Middle frontal gyrus (tissue), 1 donor: Measurements from ENCODE around the gene DMPK.

Experiments
- DNase-seq: peaks from one replicate; pipeline ENCODE4 v3.0.0-alpha.2; 2015; ENCODE audit warnings: low spot score; ENCODE audit errors: extremely low spot score

DMPK gene, protein sequence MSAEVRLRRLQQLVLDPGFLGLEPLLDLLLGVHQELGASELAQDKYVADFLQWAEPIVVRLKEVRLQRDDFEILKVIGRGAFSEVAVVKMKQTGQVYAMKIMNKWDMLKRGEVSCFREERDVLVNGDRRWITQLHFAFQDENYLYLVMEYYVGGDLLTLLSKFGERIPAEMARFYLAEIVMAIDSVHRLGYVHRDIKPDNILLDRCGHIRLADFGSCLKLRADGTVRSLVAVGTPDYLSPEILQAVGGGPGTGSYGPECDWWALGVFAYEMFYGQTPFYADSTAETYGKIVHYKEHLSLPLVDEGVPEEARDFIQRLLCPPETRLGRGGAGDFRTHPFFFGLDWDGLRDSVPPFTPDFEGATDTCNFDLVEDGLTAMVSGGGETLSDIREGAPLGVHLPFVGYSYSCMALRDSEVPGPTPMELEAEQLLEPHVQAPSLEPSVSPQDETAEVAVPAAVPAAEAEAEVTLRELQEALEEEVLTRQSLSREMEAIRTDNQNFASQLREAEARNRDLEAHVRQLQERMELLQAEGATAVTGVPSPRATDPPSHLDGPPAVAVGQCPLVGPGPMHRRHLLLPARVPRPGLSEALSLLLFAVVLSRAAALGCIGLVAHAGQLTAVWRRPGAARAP

GRCh38 chr19:45782162-45782691 lies at the start of gene DMPK:
Gene DMPK, minus strand, starts transcription at chr19:45782490. Its CDS starts 138 bp downstream, at chr19:45782352.
- DNase-seq, result no peak

DNA sequence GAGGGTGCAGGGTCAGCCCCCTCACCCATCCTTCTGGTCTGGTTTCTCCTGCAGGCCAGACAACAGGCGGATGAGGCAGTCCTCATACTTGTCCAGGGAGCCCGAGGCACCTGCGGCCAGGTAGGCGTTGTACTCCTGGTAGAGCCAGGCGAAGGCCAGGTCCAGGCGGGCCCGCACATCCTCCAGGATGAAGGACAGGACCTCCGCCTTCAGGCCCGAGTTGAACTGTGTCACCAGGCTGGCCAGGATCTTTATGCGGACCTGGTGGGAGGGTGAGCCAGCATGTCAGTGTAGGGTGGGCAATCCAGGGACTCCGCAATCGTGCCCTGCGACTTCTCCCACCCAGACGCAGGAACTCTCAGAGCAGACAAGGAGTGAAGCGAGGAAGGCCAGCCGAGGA lies 46.7 kb upstream of the DMPK start:
- no peak for DNase-seq

GRCh38 chr19:45828523-45828922 lies 46.2 kb upstream of the DMPK start:
- DNase-seq, result no peak

- DNase-seq, result no peak
Measured at GRCh38 chr19:45827459-45828093, 45.3 kb upstream of the DMPK start.

GRCh38 chr19:45826934-45827333 lies 44.6 kb upstream of the DMPK start:
- DNase-seq, result no peak

DNA sequence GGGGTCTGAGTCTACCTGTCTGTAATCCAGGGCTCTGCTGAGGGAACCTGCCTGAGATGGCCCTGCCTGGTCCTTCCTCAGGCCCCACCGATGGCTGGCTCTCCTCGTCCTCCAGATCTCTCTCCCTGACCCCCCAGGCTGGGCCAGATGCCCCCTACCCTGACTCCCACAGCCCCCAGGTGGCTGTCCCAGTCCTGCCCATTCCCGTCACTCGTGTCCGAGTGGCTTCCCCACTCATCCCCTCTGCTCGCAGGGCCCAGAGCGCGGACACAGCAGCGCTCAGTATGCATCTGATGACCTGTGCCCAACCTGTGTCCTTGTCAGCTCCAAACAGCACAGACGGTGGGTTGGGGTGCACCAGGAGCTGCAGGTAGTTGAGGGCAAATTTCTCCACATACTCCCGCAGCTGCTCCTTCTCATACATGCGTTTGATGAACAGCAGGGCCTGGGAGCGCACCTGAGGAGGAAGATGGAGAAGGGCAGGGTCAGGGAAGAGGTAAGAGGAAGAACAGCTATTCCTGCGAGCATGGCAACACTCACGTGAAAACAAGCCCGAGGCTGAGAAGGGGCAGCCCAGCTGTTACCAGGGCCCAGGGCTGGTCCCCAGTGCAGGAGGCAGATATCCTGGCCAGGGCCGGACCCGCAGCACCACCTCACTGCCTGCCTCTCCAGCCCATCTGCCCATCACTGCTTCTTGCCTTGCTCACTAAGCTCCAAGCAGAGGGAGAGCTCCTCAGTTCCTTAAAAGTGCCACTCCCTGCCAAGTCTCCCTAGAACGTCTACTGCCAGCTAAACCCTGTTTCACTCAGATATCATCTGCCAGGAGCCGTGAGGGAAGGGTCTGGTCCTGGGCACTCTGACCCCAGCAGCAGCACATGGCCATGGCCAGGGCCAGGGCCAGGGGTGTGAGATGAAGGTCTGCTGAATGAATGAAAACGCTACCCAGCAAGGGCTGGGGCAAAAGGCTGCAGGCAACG lies 43.9 kb upstream of the DMPK start:
- no peak for DNase-seq

DNA sequence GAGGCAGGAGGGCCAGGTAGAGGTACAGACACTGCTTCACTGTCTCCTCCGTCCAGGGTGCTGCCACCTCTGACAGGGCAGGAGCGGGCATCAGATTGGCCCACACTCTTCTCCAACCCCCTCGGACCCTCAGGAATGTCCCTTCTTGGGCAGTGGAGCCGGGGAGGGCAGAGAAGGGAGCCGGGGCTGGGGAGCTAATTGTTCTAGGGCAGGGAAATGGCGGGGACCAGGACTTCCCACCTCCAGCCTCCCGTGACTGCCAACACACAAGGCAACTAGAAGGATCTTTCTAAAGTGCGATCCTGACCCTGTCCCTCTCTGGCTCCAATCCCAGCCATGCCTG lies 42.9 kb upstream of the DMPK start:
- DNase-seq, result no peak

GRCh38 chr19:45824531-45825262 lies 42.4 kb upstream of the DMPK start:
- no peak for DNase-seq

DNA sequence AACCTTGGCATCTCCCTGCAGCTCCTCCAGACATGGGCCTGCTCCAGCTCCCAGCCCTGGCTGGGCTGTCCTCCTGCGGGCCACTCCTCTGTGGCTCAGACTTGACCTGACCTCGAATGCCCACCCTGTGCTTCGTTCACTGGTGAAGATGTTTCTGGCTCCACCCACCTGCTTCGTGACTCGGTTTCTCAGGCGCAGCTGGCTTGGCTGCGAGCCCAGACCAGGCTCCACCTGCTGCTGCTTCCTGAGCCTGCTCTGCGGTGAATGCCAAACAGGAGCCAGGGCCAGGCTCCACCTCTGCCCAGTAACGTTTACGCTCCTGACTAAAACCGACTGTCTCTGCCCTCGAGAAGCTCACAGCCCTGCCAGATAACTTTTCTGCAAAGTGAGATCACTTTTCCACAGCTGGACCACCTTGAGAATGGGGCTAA lies 41.8 kb upstream of the DMPK start:
- peak; percentile 11 for DNase-seq

DNA sequence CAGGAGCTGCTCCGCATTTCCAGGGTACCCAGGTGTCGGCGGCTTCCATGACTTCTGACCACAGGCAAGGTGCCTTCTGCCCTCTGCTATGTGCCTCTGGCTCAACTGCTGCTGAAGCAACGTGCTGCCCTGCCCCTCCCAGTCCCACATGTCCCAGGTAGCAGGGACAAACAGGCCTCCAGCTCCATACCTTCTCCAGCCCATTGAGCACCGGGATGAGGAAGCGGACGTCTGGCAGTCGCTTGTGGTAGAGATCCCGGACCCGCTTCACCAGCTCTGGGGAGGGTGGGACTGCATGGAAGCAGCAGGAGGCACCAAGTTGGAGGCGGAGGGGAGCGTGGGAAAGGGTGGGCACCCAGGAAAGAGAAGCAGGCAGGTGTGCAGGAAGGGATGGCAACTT lies 40.9 kb upstream of the DMPK start:
- no peak for DNase-seq

- DNase-seq, result no peak
Measured at GRCh38 chr19:45822716-45823115, 40.4 kb upstream of the DMPK start.

- no peak for DNase-seq
Measured at GRCh38 chr19:45821570-45821969, 39.3 kb upstream of the DMPK start.

- no peak for DNase-seq
Measured at GRCh38 chr19:45821103-45821521, 38.8 kb upstream of the DMPK start.

GRCh38 chr19:45820413-45821102 lies 38.3 kb upstream of the DMPK start:
- DNase-seq, result no peak

DNA sequence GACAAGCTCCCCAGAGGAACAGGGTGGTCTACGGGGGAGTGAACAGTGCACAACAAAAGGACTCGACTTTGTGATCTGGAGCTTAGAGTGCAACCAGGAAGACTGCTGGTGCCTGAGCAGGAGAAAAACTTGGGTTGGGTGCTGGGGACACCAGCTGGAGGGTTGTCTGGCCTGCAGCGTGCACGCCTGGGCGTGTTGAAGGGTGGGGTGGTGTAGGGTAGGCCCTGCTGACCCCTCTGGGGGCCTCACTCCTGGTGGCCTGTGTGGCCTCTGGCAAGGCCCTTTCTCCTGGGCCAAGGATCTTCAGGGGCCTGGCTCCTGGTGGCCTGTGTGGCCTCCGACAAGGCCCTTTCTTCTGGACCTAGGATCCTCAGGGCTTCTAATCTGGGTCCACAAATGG lies 37.5 kb upstream of the DMPK start:
- DNase-seq, result no peak

DNA sequence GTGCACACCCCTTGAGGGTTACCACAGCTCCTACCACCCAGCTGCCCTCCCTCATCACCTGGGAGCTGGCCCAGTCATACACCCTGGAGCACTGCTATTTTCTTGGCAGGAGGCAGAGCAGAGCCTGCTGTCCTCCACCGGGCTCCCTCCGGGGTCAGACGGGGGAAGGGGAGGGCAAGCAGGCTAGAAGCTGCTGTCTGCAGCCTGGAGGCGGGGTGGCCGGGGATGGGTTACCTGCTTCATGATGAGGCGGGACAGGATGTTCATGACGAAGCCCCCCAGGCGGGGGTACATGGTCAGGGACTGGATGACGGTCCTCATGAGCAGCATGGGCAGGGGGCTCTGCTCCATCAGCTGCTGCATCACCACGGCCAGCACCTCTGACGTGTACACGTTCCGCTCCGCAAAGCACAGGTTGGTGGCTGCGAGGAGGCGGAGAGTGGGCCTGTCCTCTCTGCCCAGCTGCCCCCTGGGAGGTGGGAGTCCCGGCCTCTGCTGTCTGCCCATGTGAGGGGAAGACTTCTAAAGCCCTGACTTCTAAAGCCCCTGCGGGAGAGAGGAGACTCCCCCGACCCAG lies 35.5 kb upstream of the DMPK start:
- no peak for DNase-seq

DNA sequence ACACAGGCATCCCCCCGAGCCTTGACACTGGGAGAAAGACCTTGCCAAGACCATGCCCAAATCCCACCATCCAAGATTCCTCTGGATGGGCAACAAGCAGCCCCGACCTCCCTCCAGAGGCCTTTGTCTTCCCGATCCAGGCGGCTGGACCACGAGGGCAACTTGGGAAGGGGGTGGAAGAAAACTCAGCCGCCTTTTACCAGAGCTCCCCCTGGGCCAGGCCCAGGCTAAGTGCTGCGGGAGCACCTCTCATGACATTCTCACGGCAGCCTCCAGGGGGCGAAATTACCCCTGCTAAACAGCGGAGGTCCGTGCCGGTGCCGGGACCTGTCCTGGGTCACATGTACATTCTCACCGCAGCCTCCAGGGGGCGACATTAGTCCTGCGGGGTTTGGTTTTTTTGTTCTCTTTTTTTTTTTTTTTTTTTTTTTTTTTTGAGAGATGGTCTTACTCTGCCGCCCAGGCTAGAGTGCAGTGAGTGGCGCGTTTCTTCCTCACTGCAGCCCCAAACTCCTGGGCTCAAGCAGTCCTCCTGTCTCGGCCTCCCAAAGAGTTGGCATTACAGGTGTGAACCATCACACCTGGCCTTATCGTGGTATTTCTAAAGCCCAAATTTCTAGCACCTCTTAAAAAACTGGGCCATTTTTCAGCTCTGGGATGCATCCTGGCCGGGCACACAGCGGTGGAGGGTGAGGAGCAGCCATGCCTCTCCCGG lies 34.9 kb upstream of the DMPK start:
- DNase-seq, result peak; percentile 53

DNA sequence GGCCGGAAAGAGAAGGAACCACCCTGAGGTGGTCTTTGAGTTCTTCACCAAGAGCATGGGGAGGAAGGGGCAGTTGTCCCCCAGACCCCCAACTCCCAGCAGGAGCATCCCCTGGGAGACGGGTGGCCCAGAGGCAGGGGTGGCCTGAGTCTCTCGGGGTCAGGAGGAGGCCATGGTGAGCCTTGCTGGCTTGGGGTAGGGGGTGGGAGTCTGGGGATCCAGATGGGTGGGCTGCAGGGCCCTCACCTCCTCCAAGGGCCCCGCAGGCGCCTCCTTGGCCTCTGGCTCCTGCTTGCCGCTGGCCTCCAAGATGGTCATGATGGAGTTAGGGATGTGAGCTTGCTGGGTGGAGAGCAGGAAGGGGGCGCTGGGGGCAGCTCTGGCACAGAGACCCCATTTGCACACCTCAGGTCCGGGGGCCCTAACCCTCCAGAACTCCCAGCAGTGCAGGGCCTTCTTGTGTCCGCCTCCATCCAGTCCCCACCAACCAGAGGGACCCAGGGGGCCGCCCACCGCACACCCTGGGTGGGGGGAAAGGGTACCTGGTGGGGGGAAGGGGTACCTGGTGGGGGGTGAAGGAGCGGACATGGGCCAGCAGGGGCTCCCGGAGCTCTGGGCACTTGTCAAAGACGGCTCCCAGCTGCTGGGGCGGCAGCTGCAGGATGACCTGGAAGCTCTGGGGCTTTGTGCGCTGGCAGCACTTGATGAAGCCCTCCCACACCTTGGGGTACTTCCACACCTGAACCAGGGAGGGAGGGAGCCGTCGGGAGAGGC lies 34.1 kb upstream of the DMPK start:
- DNase-seq, result no peak
